Loucy (cell line): ENCODE measurements around the gene GRIK2.

ENCODE experiments used
- H2AFZ ChIP-seq: fragments of 200-600 bp; sonication (generic); 2 replicates; pipeline ENCODE4 v1.6.0; 2016; ENCODE audit warnings: antibody characterized with exemption, mild to moderate bottlenecking, low read length, moderate library complexity
- H3F3A ChIP-seq: fragments of 200-600 bp; 2 replicates; pipeline ENCODE4 v1.6.0; 2016; ENCODE audit warnings: antibody characterized with exemption, low read depth, mild to moderate bottlenecking
- H3K27me3 ChIP-seq: fragments of 200-600 bp; sonication (generic); 2 replicates; pipeline ENCODE4 v1.6.1; 2014; ENCODE audit warnings: low read length, mild to moderate bottlenecking; ENCODE audit not compliant: insufficient read depth, poor library complexity, severe bottlenecking
- H3K36me3 ChIP-seq: fragments of 200-600 bp; sonication (generic); 2 replicates; pipeline ENCODE4 v1.6.1; 2016; ENCODE audit warnings: low read length; ENCODE audit not compliant: insufficient read depth
- H3K4me1 ChIP-seq: fragments of 200-600 bp; sonication (generic); 2 replicates; pipeline ENCODE4 v1.5.1; 2014; ENCODE audit warnings: low read length, mild to moderate bottlenecking; ENCODE audit not compliant: insufficient read depth, poor library complexity, severe bottlenecking
- H3K4me2 ChIP-seq: fragments of 200-600 bp; sonication (generic); 2 replicates; pipeline ENCODE4 v1.6.0; 2014; ENCODE audit warnings: antibody characterized with exemption, low read length, low read depth, mild to moderate bottlenecking; ENCODE audit not compliant: poor library complexity, severe bottlenecking
- H3K4me3 ChIP-seq: fragments of 200-600 bp; sonication (generic); 2 replicates; pipeline ENCODE4 v1.5.1; 2014; ENCODE audit warnings: low read length, mild to moderate bottlenecking, mixed read lengths; ENCODE audit not compliant: poor library complexity, severe bottlenecking
- H3K79me2 ChIP-seq: fragments of 200-600 bp; sonication (generic); 2 replicates; pipeline ENCODE4 v1.6.1; 2014; ENCODE audit warnings: low read length; ENCODE audit not compliant: insufficient read depth
- H3K9ac ChIP-seq: fragments of 200-600 bp; sonication (generic); 2 replicates; pipeline ENCODE4 v1.6.0; 2014; ENCODE audit warnings: mild to moderate bottlenecking, low read depth, low read length, moderate library complexity; ENCODE audit not compliant: poor library complexity, severe bottlenecking
- H3K9me2 ChIP-seq: fragments of 200-600 bp; sonication (generic); replicated peaks from 2 replicates; pipeline ENCODE4 v1.6.1; 2016; ENCODE audit warnings: low read depth, low read length, mixed read lengths
- H3K9me3 ChIP-seq: fragments of 200-600 bp; sonication (generic); 2 replicates; pipeline ENCODE4 v1.6.1; 2014; ENCODE audit warnings: mild to moderate bottlenecking, antibody characterized with exemption, low read length, low read depth; ENCODE audit not compliant: insufficient read depth
- H4K20me1 ChIP-seq: fragments of 200-600 bp; sonication (generic); 2 replicates; pipeline ENCODE4 v1.6.0; 2014; ENCODE audit warnings: antibody characterized with exemption, low read length, mild to moderate bottlenecking; ENCODE audit not compliant: insufficient read depth, poor library complexity, severe bottlenecking
- EZH2phosphoT487 ChIP-seq: fragments of 200-600 bp; IDR thresholded peaks from 2 replicates; pipeline ENCODE4 v1.6.1; 2018; ENCODE audit warnings: antibody characterized with exemption, mild to moderate bottlenecking, moderate library complexity, borderline replicate concordance
- TF ChIP-seq, protein P1 (sequence below): fragments of 200-600 bp; sonication (generic); conservative IDR thresholded peaks from 2 replicates; pipeline ENCODE4 v1.5.1; 2014; ENCODE audit warnings: mild to moderate bottlenecking, antibody characterized with exemption, low read length

Gene GRIK2

DNA sequence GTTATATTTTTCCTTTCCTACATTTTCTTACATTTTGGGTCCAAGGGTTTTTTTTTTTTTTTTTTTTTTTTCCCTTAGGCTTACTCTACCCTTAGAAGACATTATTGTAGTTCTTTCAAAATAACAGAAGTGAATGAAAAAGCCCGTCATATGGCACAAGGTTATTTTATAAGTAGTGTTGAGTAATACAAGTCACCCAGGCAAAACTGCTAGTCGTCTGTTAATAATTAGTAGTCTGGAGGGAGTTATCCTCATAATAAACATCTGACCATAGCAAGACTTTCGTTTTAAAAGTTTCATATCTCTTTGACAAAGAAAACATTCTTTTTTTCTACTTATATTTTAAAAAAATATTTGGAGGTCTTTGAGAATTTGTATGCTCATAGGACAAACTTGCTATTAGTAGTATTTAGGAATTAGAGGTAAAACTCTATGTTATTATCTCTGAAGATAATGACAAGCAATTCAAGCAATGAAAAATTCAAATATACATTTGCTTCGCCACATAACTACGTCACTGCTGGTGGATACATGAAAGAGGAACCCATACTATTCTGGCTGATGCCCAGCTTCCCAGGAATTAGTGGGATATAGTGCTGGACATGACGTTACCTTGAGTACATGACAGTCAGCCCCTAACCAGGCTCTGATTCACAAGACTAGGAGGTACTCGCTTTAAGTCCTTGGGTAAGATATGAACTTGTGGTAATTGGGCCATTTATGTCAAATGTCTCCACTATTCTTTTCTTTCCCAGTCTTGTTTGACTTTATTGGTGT lies 532.8 kb downstream of the GRIK2 start:
- Histone ChIP-seq H4K20me1 (no peaks in the 10 kb centered on the region), H3K9ac (no peak overlapping the region), H3K36me3 (no peaks in the 10 kb centered on the region), H3K4me2 (no peak overlapping the region), H3K4me1 (no peaks in the 10 kb centered on the region), H2AFZ (no peak overlapping the region), H3K9me3 (no peaks in the 10 kb centered on the region), H3K4me3 (no peak overlapping the region), H3K27me3 (no peaks in the 10 kb centered on the region), H3K9me2 (no peaks in the 10 kb centered on the region), H3K79me2 (no peaks in the 10 kb centered on the region), H3F3A (no peaks in the 10 kb centered on the region)
- TF ChIP-seq, protein P1, sequence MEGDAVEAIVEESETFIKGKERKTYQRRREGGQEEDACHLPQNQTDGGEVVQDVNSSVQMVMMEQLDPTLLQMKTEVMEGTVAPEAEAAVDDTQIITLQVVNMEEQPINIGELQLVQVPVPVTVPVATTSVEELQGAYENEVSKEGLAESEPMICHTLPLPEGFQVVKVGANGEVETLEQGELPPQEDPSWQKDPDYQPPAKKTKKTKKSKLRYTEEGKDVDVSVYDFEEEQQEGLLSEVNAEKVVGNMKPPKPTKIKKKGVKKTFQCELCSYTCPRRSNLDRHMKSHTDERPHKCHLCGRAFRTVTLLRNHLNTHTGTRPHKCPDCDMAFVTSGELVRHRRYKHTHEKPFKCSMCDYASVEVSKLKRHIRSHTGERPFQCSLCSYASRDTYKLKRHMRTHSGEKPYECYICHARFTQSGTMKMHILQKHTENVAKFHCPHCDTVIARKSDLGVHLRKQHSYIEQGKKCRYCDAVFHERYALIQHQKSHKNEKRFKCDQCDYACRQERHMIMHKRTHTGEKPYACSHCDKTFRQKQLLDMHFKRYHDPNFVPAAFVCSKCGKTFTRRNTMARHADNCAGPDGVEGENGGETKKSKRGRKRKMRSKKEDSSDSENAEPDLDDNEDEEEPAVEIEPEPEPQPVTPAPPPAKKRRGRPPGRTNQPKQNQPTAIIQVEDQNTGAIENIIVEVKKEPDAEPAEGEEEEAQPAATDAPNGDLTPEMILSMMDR = no peak
- TF ChIP-seq EZH2phosphoT487 = no peak

DNA sequence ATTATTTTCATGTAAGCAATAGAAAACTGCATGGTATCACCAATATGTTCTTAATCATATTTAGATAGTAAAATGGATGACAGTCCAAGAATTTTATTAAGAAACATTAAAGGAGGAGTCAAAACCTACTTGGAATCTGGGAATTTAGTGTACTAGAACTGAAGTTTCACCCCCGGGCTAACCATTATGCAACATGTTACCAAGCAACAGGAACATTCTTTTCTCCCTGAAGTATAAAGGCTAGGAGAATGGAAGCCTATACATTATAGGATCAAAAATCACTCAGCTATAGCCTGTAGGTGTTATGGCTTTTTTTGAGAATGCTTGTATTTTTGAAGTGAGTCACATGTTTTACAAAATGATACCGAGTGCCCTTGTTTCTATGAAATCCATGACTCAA lies 538.3 kb downstream of the GRIK2 start:
- H3K4me2 ChIP-seq = no peak overlapping the region
- H3K27me3 ChIP-seq = no peaks in the 10 kb centered on the region
- no peaks in the 10 kb centered on the region for H3F3A ChIP-seq
- no peak overlapping the region for H3K9ac ChIP-seq
- H3K4me1 ChIP-seq = no peaks in the 10 kb centered on the region
- H3K4me3 ChIP-seq = no peak overlapping the region
- no peaks in the 10 kb centered on the region for H4K20me1 ChIP-seq
- H2AFZ ChIP-seq = no peak overlapping the region
- H3K79me2 ChIP-seq = no peaks in the 10 kb centered on the region
- TF ChIP-seq, protein P1 = no peak
- TF ChIP-seq EZH2phosphoT487 = no peak
- H3K9me3 ChIP-seq = no peaks in the 10 kb centered on the region
- no peaks in the 10 kb centered on the region for H3K9me2 ChIP-seq
- H3K36me3 ChIP-seq = no peaks in the 10 kb centered on the region

DNA sequence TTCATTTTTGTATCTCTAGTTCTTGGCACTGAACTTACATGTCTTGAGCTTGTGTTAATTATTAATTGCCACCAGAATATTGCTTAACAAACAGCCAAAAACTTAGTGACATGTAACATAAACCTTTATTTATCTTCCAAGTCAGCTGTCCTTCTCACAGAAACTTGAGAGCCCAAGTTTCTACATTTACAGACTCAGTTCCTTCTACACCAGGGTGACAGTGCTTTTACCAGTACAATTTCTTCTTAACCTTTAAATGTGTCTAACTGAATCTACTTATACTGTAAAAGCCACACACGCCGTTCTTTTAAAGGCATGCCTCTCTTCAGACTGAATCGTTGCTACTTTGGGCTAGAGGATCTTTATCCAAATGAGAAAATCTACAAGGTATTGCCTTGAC lies 539.2 kb downstream of the GRIK2 start:
- TF ChIP-seq, protein P1 = no peak
- no peak for TF ChIP-seq EZH2phosphoT487

More for the DNA sequence above, 539.2 kb downstream of the GRIK2 start:
- H3K79me2 ChIP-seq = no peaks in the 10 kb centered on the region
- no peaks in the 10 kb centered on the region for H3F3A ChIP-seq
- no peaks in the 10 kb centered on the region for H3K9me2 ChIP-seq
- no peak overlapping the region for H3K4me2 ChIP-seq
- H3K9ac ChIP-seq = no peak overlapping the region
- H4K20me1 ChIP-seq = no peaks in the 10 kb centered on the region
- no peak overlapping the region for H3K4me3 ChIP-seq
- no peaks in the 10 kb centered on the region for H3K9me3 ChIP-seq
- no peaks in the 10 kb centered on the region for H3K27me3 ChIP-seq
- H3K4me1 ChIP-seq = no peaks in the 10 kb centered on the region
- H3K36me3 ChIP-seq = no peaks in the 10 kb centered on the region
- H2AFZ ChIP-seq = no peak overlapping the region
